ENCODE measurements around the gene PEX11G.

DNA sequence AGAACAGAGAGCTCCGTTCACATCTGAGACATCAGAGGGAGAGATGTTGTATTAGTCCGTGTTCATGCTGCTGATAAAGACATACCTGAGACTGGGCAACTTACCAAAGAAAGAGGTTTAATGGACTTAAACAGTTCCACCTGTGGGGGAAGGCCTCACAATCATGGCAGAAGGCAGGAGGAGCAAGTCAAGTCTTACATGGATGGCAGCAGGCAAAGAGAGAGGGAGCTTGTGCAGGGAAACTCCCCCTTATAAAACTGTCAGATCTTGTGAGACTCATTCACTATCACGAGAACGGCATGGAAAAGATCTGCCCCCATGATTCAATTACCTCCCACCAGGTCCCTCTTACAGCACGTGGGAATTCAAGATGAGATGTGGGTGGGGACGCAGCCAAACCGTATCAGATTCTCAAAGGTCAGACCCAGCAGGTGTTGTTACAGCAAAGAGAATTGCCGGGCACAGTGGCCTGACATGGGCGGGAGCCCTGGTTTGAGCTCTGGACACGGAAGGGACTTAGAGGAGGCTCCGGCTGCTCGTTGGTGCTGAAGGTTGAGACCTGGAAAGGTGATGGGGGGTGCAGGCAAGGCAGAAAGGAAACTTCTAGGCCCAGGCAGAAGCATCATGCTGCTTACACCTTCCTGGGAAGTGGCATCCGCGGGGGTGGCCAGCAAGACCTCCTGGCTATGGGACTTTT, 33.1 kb downstream of the PEX11G start:
- TF ChIP-seq CTCF (IDR thresholded peaks at IDR 0.05): no peak
- TF ChIP-seq POLR2A (IDR thresholded peaks at IDR 0.05): no peak
- TF ChIP-seq EP300 (IDR thresholded peaks at IDR 0.05): no peak
